GM23248 (cell line): ENCODE results near the gene UGGT1.

Experiments
- EZH2 ChIP-seq: fragments of 200-600 bp; sonication (generic); IDR thresholded peaks from 2 replicates; pipeline ENCODE4 v1.6.1; 2018; ENCODE audit warnings: antibody characterized with exemption, mild to moderate bottlenecking; ENCODE audit not compliant: insufficient read depth, poor library complexity, severe bottlenecking
- EZH2phosphoT487 ChIP-seq: fragments of 200-600 bp; sonication (generic); IDR thresholded peaks from 2 replicates; pipeline ENCODE4 v1.6.1; 2018; ENCODE audit warnings: antibody characterized with exemption, moderate library complexity, mild to moderate bottlenecking, low read depth; ENCODE audit not compliant: insufficient read depth

DNA sequence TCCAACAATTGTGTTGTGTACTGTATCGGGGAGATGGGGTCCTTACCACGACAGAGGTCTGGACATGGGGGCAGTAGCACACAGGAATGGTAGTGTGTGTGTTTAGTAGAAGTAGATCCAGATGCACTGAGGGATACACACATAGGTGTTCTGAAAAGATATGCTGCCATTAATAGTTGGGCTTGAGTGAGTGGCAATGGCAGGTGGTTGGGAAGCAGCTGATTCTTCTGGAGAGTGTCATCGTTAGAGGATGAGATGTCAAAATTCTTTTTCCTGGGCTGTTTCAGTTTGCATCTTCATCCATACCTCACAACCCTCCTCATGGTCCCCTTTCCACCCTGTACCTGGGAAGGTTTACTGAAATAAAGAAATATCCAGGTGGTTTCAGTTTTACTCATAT lies 66.6 kb downstream of the UGGT1 start:
- no peak for TF ChIP-seq EZH2phosphoT487
- TF ChIP-seq EZH2 = no peak
